Activated CD8-positive, alpha-beta memory T cell treated with anti-CD3 and anti-CD28 coated beads, Interleukin-2, amount 50 U/mL, for 1 hour (primary cell): ENCODE measurements around the gene RPS19BP1.

Experiments
- DNase-seq: peaks from one replicate; pipeline ENCODE4 v3.0.0-alpha.2; 2020; ENCODE audit errors: extremely low read depth

RPS19BP1 gene

DNA sequence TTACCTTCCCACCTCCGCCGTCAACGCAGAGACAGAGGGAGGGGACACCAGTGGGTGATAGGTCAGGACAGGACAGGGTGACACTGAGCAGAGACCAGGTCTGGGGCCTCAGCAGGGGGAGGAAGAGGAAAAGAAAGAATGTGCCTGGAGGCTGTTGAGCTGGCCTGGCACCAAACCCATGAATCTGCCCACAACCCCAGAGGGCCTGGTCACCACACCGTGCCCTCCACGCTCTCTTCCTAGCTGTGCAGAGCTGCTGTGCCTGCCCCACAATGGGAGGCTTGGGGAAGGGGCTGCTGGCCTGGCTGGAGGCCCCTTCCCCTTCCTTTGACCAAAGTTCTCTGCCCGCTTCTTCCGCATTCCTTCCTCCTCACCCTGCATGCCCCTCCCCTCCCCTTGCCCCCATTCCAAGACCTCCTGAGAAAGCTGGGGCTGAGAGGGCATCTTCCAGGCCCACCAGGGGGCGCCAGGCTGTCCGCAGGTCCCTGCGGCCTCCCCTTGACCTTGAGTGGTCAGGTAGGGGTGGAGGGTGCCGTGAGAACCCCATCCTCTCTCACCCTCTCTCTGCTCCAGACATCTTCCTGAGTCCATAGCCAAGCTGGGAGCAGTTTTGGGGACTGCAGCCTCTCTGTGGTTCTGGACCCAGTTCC, 27.0 kb upstream of the RPS19BP1 start:
- DNase-seq: no peak

DNA sequence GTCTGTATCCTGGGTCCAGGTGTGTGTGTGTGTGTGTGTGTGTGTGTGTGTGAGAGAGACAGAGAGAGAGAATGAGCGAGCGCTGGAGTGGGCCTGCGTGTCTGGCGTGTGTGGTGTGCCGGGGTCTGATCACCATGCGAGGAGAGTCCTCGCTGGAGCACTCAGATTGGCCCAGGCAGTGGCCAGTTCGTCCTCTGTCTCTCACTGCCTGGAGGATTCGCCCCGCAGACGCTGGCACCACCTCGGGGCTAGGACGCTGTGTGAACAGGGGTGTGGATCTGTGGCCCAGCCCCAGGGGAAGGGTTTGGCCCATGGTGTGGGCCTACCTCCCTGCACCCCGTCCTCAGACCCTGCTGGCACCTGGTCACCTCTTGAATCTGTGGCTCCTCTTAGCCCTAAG, 26.4 kb upstream of the RPS19BP1 start:
- no peak for DNase-seq

DNA sequence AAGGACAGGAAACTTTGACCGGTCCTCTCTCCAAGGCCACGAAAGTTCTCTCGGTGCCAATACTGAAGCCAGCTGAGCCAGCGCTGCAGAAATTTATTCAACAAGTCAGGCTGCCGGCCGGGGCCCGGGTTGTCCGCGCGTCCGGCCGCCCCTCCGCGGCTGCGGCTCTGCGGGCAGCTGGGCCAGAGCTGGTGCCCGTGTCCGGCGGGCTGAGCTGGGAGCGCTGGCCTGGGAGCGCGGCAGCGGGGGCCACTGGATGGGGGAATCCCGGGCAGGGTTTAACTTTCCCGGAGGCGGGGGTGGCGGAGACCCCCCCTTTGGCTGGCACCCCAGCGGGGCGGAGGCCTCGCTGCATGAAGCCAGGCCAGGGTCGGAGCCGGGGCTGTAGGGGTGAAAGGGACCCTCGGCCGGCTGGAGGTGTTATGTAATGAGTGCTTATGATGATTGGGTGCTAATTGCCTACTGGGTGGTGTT, 25.7 kb upstream of the RPS19BP1 start:
- DNase-seq: no peak

DNA sequence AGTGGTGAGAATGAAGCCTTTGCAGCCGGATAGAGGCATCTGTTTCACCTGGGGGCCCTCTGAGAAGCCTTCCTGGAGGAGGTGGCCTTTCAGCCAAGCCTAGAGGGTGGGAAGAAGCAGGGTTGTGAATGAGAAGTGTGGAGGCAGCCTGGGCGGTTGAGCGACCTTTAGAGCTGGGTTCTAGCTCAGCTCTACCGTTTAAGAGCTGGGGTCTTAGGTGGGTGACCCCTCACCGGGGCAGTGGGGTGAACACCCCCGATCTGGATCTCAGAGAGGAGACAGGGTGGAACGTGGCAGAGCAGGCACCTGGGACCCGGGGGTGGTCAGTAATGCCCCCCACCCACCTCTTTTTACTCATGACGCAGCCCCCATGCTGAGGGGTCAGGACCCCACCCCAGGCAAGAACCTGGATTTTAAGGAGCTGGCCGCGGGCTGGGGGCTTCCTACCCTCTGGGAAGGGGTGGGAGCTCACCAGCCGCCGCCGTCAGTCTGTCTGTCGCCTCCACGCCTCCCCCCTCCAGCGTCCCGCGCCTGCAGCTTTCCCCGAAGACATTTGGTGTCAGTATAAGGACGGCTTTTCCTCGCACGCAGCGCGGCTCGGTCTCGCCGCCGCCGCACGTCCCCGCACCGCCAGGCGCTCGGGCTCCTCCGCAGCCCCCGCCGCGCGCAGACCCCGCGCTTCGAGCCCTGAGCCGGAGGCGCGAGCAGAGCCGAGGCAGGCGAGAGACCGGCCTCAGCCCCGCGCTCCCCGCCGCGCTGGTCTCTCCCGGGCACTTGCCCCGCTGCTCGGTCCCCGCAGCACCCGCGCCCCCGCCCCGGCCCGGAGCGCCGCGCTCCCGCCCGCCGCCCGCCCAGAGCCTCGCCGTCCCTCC, 24.7 kb upstream of the RPS19BP1 start:
- no peak for DNase-seq

DNA sequence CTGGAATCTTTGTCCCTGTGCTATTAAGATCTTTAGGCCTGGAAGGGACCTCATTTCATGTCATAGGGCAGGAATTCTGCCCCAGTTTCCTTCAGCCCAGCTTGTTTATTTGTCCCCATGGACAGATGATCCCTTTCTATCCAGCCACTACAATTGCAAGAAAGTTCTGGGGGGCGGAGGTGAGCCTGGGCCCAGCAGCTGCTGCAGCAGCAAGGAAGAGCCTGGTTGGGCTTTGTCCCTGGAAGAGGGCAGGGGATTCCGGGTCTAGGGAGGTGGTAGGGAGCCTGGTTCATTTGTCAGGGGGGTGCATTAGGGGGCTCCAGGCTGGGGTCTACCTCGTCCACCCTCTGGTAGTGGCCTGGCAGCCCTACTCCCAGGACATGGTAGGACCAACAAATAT, 21.6 kb upstream of the RPS19BP1 start:
- no peak for DNase-seq

DNA sequence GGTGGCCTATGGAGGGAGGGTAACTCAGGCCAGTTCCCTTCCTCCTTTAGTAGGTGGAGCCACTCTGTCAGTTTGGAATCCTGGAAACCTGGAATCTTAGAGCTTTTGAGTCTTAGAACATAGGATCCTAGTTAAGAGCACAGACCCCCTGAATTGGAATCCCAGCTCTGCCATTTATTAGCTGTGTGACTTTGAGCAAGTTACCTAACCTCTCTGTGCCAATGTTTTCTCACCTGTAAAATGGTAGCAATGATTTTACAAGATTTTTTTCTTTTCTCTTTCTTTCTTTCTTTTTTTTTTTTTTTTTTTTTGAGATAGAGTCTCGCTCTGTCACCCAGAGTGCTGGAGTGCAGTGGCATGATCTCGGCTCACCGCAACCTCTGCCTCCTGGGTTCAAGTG, 20.9 kb upstream of the RPS19BP1 start:
- DNase-seq: no peak

DNA sequence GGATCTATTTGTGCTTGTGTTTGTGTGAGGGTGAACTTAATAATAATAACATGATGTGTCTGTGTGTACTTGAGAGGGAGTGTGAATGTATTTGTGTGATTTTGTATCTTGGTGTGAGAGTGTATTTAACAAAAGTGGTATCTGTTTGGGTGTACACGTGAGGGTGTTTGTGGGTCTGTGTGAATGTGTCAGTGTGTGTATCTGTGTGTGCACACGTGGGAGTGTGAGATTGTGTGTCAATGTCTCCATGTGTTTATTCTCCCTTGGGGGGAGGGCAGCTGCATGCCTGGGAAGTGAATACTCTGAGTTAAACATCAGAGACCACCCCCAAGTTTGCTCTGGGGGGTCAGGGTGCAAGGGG, 15.0 kb upstream of the RPS19BP1 start:
- no peak for DNase-seq

DNA sequence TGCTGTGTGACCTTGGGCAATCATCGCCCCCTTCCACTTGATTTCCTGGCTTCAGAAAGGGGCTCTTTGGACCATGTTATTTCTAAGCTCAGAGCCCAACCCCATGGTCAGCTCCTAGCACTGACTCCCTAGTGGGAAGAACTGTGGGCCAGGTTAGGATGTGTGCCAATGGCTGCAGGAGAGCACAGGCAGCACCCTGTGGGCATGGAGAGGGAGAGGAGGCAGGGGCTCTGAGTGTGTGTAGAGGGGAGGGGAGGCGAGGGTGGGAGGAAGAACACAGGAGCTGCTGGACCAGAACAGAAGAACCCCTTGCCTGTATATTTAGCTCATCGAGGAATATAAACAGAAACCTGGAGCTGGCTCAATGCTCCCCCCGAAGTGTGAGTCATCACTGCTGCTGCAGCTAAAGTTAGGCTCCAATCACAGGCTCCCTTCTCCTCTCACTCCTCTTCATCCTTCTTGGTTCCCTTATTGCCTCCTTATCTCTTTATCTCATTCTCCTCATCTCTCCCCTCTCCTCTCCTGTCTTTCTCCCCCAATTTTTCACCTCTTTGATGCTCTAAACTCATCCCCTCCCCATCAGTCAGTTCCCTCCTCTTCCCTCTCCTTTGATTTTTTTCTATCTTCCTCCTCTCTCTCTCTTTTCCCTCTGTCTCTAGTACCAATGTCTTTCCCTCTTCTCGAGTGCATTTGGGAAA, 14.5 kb upstream of the RPS19BP1 start:
- no peak for DNase-seq

DNA sequence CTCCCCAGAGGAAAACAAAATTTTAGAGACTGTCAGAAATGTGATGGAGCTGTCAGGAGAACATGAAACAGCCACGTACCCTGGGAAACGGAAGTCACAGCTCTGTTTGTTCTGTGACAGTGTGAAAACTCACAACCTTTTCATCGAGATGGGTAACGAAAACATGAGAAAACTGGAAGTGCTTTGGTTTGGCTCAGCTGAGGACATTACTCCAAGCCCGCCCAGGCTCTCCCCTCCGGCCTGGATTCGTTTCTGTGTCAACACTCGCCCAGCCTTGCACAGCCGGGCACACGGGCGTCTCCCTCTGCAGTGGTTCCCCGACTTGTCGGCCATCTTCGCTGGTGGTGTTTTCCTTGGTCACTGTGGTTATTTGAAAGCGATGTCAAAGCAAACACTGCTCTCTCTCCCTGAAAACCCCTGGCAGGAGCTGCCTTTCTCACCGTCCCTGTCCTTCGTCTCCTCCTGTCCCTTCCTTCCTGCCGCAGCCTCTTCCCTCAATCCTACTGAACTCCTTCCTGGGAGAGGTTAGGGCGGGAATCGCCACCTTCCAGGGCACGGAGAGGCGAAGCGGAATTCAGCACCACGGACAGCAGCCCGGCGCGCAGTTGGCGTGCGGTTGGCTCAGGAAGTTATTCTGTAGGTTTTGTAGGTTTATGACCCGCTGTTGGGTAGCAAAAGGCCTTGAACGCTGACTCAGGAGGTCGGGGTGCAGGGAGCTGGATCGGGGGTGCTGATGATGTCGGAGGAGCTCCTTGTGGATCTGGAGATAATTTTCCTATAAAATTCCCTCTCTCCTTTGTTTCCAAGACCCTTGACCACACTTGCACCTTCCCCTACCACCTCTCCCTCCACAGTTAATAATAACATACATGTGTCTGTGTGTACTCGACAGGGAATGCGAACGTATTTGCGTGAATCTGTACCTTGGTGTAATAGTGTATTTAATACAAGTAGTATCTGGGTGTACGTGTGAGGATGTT, 13.1 kb upstream of the RPS19BP1 start:
- DNase-seq: no peak

DNA sequence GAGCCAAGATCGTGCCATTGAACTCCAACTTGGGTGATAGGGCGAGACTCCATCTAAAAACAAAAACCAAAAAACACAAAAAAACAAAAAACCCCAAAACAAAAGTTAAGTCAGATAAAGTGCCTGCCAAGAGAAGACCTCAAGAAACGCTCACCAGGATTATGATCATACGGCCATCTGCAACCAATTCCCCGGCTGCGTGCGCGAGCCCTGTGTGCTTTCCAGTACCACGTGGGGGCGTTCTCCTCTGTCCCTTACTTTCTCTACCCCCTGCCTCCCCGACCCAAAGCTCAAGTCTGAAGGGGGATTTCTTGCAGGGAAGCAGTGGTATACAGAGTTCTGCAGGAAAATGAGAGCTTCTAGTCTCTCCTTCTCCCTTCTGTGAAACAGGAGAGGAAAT, 10.5 kb upstream of the RPS19BP1 start:
- no peak for DNase-seq

DNA sequence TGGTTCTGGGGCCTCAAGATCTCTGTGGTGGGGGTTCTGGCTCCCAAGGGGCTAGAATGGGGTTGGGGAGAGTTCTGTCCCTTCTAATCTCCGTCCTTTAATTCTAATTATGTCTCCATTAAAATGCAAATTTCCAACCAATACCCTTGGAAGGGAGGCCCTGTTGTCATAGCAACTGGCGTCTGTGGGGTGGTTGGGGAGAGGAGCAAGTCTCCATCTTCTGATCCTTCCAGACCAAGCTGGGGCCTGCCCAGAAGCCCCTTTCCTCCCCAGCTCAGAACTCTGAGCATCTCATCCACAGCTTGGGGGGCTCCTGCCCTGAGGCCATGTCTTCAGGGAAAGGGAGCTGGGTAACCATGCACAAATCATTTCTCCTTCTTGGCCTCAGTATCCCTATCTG, 5.4 kb upstream of the RPS19BP1 start:
- DNase-seq: no peak

DNA sequence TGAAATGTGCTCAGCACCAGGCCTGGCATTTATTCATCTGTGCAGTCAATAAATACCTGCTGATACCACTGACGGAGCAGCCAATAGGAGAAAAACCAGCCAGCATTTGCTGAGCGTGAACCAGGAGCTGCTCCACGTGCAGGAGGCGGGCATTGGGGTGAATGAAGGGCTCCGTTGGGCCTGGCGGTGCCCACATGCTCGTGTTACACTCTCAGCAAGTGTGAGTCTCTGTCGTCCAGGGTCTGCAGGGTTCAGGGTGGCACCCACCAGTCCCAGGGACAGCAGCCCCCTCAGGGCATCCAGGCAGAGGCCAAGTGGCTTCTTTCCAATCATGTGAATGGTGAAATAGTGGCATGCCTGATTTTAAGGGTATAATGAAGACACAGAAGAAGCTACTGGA, 4.2 kb upstream of the RPS19BP1 start:
- no peak for DNase-seq

DNA sequence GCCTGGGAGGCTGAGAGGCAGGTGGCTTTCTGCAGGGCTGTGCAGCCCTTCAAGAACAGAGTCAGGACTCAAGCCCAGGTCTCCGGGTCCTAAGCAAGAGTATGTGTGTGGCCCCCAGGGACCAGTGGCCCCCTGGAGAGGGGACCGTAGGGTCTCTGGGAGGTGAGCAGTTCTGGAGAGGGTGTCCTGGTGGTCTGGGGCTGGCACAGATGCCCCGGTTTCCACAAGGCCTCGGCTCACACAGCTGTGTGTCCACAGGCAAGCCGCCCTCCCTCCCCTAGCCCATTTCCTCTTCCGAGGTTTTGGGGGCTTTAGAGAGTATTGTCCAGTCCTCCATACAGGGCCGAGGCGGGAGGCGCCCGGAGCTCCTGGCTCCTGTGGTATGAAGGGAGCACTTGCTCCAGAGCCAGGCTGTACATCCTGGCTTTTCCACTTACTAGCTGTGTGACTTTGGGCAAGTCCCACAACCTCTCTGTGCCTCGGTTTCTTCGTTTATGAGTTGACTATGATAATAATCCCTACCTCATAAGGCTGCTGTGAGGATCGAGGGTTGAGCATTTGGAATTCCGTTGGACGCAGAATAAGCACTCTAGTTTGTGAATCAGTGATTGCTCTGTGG, 3.4 kb upstream of the RPS19BP1 start:
- DNase-seq: no peak

DNA sequence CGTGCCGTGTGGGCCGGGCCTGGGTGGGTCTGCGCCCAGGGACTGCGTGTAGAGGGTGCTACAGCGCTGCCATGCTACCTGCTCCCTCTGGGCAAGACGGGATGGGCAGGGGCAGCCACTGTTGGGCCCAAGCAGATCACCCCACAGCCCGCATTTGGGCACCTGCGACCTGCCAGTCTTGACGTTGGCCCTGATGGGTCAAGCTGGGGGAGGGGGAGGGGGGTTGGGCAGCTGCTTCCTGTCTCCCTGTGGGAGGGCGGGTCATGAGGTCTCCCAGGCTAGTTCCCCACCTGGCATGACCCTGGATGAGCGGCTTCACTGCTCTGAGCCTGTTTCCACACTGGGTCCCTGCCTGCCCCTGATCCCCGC, 2.8 kb upstream of the RPS19BP1 start:
- DNase-seq: no peak

DNA sequence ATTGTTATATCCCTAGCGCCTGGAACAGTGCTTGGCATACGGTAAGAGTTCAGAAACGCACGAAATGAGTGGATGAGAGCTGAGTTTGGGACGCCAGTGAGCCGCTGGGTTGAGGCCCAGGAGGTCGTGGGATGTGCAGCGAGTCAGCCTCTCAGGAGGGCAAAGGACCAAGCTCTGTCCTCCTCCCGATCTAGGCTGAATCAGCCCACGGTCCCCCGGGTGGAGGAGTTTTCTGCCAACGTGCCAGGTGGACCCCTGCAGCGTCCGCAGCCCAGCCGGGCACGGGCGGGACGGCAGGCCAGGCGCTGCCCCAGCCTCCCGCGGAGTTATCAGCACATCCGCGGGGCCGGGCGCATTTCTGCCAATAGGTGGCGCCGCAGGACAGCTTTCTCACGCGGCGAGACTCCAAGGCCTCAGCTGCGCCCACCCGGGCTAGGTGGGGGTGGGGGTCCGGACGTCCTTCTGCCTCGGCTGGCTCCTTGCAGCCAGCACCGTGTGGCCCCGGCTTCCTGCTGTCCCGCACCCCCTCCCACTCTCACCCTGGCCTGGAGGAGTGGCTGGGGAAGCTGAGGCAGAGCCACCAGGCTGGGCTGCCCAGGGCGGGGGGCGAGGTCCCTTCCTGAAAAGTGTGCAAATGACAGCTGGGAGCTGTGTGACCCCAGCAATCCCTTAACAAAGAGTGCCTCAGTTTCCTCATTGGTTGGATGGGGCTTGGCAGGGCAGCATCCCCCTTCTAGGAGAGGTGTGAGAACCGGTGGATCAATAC, 2.2 kb upstream of the RPS19BP1 start:
- no peak for DNase-seq

DNA sequence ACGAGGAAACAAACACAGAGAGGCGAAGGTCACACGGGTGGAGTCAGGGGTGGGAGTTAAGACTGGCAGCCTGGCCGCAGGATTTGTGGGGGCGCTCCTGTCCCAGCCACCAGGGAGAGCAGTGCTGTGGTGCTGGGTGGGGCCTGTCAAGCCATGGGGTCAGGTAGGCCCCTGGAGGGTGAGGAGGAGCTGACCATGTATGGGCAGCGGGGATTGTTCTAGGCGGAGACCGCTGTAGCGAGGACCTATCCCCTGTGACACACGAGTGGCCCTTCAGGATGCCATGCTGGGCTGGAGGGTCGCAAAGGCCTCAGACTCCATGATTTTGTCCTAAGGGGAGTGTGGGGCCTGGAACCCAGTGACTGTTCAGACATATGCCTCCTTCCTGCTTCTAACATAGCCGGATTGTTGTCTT, 1.6 kb upstream of the RPS19BP1 start:
- no peak for DNase-seq

DNA sequence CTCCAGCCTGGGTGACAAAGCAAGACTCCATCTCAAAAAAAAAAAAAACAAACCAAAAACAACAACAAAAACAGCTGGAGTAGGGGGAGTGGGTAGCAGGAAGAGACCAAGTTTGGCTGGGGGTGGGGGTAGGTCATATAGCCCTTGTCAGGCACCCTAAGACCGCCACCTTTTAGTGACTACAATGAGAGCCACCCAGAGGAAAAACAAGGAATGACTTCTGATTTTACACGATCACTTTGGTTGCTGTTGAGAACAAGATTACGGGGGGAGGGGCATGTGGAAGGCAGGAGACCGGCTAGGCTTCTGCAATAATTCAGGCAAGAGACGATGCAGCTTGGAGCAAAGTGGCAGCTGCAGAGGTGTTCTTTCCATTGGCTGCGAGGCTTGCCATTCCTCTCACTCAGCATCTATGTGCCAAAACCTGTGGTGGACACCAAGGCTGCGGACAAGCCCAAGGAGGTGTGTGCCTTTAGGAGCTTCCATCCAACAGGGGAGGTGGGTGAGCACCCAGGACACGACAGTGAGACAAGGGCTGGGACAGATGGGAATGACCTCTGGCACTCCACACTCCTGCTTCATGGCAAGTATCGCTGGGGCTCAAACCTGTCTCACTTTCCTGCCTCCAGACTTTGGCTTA, 1.7 kb downstream of the RPS19BP1 start:
- no peak for DNase-seq

DNA sequence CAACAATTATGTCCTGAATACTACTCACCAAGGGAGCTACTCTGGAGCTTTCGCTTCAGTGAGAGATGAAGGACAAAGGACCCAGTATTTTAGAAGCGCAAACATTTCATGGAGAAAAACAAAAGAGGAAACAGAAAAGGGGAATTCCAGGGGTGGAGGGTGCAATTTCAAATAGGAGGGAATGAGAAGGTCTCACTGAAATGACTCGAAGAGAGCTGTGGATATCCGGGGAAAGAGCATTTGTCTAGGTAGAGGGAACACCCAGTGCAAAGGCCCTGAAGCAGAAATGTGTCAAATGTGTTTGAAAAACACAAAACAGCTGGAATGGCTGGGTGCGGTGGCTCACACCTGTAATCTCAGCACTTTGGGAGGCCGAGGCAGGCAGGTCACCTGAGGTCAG, 2.4 kb downstream of the RPS19BP1 start:
- DNase-seq: no peak

DNA sequence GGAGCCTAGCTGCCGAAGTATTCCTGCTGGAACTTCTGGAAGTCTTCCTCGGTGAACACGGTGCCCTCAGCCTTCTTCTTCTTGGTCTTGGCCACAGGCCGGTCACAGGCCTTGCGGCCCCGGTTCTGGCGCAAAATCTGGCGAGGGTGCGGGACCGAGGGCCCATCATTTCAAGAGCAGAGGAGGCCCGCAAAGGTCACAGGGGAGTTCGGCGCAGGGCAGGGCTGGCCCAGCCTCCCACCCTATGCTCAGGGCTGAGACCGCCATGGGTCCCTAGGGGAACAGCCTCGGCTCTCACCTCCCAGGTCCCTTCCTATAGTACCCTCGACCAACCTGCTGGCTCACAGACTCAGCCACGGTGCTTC, 3.1 kb downstream of the RPS19BP1 start:
- DNase-seq: no peak
